IMR-90 (cell line): ENCODE measurements around the gene STAT5B. TPM values are rescaled to one million over a fixed set of nuclear protein-coding genes. Genes with fewer than 3 reads are reported as not detected.

ENCODE experiments used
- ATAC-seq: fragments of 200-7000 bp; cut with Tn5 transposase; 2 replicates; pipeline ENCODE4 v1.9.1; 2020; ENCODE audit warnings: low read depth, mild to moderate bottlenecking, moderate library complexity
- BruUV-seq: library from RNA; stranded (reverse); fragments of 400-500 nt; replicated peaks from 2 replicates; lab custom pipeline; 2021; lab: Mats Ljungman, UMichigan
- CTCF ChIA-PET: fragments of 300-600 bp; formaldehyde crosslinking; extraction: SDS; loops from one replicate; lab custom pipeline; 2021; ENCODE audit warnings: antibody characterized with exemption; lab: Yijun Ruan, JAX
- POLR2A ChIA-PET: fragments of 300-600 bp; sonication (Branson Sonifier 250); formaldehyde crosslinking; loops from one replicate; lab custom pipeline; 2022; ENCODE audit warnings: antibody characterized with exemption; ENCODE audit not compliant: unreplicated experiment; lab: Charles Lee
- DNase-seq: peaks from one replicate; pipeline ENCODE4 v3.0.0; 2013
- H2AFZ ChIP-seq: replicated peaks from 2 replicates; pipeline ENCODE3; 2013; ENCODE audit warnings: low read length, mild to moderate bottlenecking; ENCODE audit not compliant: poor library complexity
- H2AK5ac ChIP-seq: 2 replicates; pipeline ENCODE4 v1.6.1; 2013; ENCODE audit warnings: low read depth, low read length, inconsistent platforms
- H2AK9ac ChIP-seq: replicated peaks from 2 replicates; pipeline ENCODE3; 2013; ENCODE audit warnings: mild to moderate bottlenecking, low read depth, low read length, moderate library complexity; ENCODE audit not compliant: poor library complexity
- H2BK120ac ChIP-seq: 2 replicates; pipeline ENCODE4 v1.6.1; 2013; ENCODE audit warnings: low read depth, low read length, inconsistent platforms
- H2BK15ac ChIP-seq: 3 replicates; pipeline ENCODE4 v1.6.1; 2013; ENCODE audit warnings: low read depth, low read length, inconsistent platforms
- H2BK20ac ChIP-seq: 2 replicates; pipeline ENCODE4 v1.6.1; 2013; ENCODE audit warnings: low read depth, mild to moderate bottlenecking, inconsistent platforms, low read length, moderate library complexity
- H2BK5ac ChIP-seq: 2 replicates; pipeline ENCODE4 v1.6.1; 2013; ENCODE audit warnings: mild to moderate bottlenecking, low read depth, low read length, inconsistent platforms; ENCODE audit not compliant: poor library complexity, severe bottlenecking
- H3K14ac ChIP-seq: replicated peaks from 2 replicates; pipeline ENCODE4 v1.6.1; 2013; ENCODE audit warnings: low read depth, low read length, inconsistent platforms
- H3K18ac ChIP-seq: 2 replicates; pipeline ENCODE4 v1.6.1; 2013; ENCODE audit warnings: low read depth, low read length, control low read depth
- H3K23ac ChIP-seq: 2 replicates; pipeline ENCODE4 v1.6.1; 2013; ENCODE audit warnings: low read depth, low read length, inconsistent platforms
- H3K27ac ChIP-seq: 2 replicates; pipeline ENCODE4 v1.5.1; 2013; ENCODE audit warnings: mild to moderate bottlenecking, control low read depth, low read length; ENCODE audit not compliant: insufficient read depth
- H3K27me3 ChIP-seq: 2 replicates; pipeline ENCODE4 v1.6.1; 2013; ENCODE audit warnings: low read length; ENCODE audit not compliant: control insufficient read depth, insufficient read depth
- H3K36me3 ChIP-seq: 2 replicates; pipeline ENCODE4 v1.6.1; 2013; ENCODE audit warnings: low read length, mixed read lengths; ENCODE audit not compliant: control insufficient read depth, insufficient read depth
- H3K4ac ChIP-seq: 2 replicates; pipeline ENCODE4 v1.6.1; 2013; ENCODE audit warnings: low read depth, low read length, inconsistent platforms
- H3K4me1 ChIP-seq: 2 replicates; pipeline ENCODE4 v1.6.1; 2013; ENCODE audit warnings: low read length, mixed read lengths; ENCODE audit not compliant: control insufficient read depth, insufficient read depth
- H3K4me2 ChIP-seq: 2 replicates; pipeline ENCODE4 v1.6.1; 2013; ENCODE audit warnings: low read depth, mild to moderate bottlenecking, control low read depth, low read length, moderate library complexity
- H3K4me3 ChIP-seq: 2 replicates; pipeline ENCODE4 v1.5.1; 2013; ENCODE audit warnings: low read depth, mild to moderate bottlenecking, control low read depth, low read length, moderate library complexity; ENCODE audit not compliant: insufficient read depth
- H3K56ac ChIP-seq: 2 replicates; pipeline ENCODE4 v1.6.1; 2013; ENCODE audit warnings: low read length, inconsistent platforms; ENCODE audit not compliant: insufficient read depth; ENCODE audit errors: extremely low read depth
- H3K79me1 ChIP-seq, 2 experiments: 2 replicates each; pipeline ENCODE4 v1.6.1; 2013; ENCODE audit warnings: low read length in 2 of 2, inconsistent platforms in 1 of 2, low read depth in 1 of 2
- H3K9ac ChIP-seq: 2 replicates; pipeline ENCODE4 v1.6.1; 2013; ENCODE audit warnings: low read depth, low read length, control low read depth
- H3K9me1 ChIP-seq: 2 replicates; pipeline ENCODE4 v1.6.1; 2013; ENCODE audit warnings: low read length, inconsistent platforms; ENCODE audit not compliant: insufficient read depth
- H3K9me3 ChIP-seq: 2 replicates; pipeline ENCODE4 v1.6.1; 2013; ENCODE audit warnings: low read length; ENCODE audit not compliant: control insufficient read depth, insufficient read depth
- H4K20me1 ChIP-seq: 2 replicates; pipeline ENCODE4 v1.6.1; 2013; ENCODE audit warnings: low read length, inconsistent platforms; ENCODE audit not compliant: insufficient read depth
- H4K5ac ChIP-seq: 2 replicates; pipeline ENCODE4 v1.6.1; 2013; ENCODE audit warnings: mild to moderate bottlenecking, low read depth, low read length, control low read depth
- H4K8ac ChIP-seq, 2 experiments: 2 replicates each; pipeline ENCODE4 v1.6.1; 2013; ENCODE audit warnings: low read depth in 2 of 2, low read length in 2 of 2, control low read depth in 1 of 2, inconsistent platforms in 1 of 2
- H4K91ac ChIP-seq: 2 replicates; pipeline ENCODE4 v1.6.1; 2013; ENCODE audit warnings: low read depth, low read length, inconsistent platforms; ENCODE audit not compliant: insufficient read depth
- CTCF ChIP-seq: conservative IDR thresholded peaks from 2 replicates; pipeline ENCODE4 v1.5.1; 2012; ENCODE audit warnings: mild to moderate bottlenecking, low read depth, low read length, improper control_type of control experiment
- RAD21 ChIP-seq: IDR thresholded peaks from 2 replicates; pipeline ENCODE4 v1.6.1; 2012; ENCODE audit warnings: low read length, improper control_type of control experiment
- RFX5 ChIP-seq: IDR thresholded peaks from 2 replicates; pipeline ENCODE4 v1.8.0; 2012; ENCODE audit warnings: low read depth, mild to moderate bottlenecking, low read length, moderate library complexity
- WGBS, 2 experiments: methylation state at CpG; one replicate each; pipeline versions ENCODE4 v1.1.5 to v1.1.7; 2013; ENCODE audit warnings: missing lambda C conversion rate in 2 of 2; ENCODE audit not compliant: insufficient read length in 1 of 2; ENCODE audit errors: extremely low coverage in 2 of 2; 5-methylcytosine and 5-hydroxymethylcytosine counted together
- dilution Hi-C: fragments of 300-500 bp; cut with HindIII; formaldehyde crosslinking; loops from one replicate; pipeline ENCODE4 v1.14.3; 2018; ENCODE audit warnings: low sequenced_read_pairs; ENCODE audit not compliant: unreplicated experiment
- in situ Hi-C: fragments of 300-500 bp; cut with MboI; formaldehyde crosslinking; loops from 3 replicates; pipeline ENCODE4 v1.14.3; 2019; ENCODE audit warnings: low sequenced_read_pairs, inconsistent platforms, mixed read lengths
- intact Hi-C: fragments of 100-400 bp; cut with micrococcal nuclease; formaldehyde crosslinking; loops from 2 replicates; pipeline ENCODE4 v1.10.0; 2022
- polyA plus RNA-seq, 3 experiments: library from polyadenylated mRNA; depleted of rRNA; stranded (reverse); fragments of >200 nt; gene quantifications; 2 replicates each; pipeline ENCODE4 v1.2.3, GENCODE V29; 2012; ENCODE audit warnings: low replicate concordance in 1 of 3
- total RNA-seq: library from RNA; depleted of rRNA; stranded (reverse); fragments of >200 nt; gene quantifications from 2 replicates; pipeline ENCODE4 v1.2.3, GENCODE V29; 2012

Gene STAT5B
- total and polyA plus RNA-seq, 2 of the 4 experiments (the other 2 are of a cell fraction) = 24.4 to 29.6 TPM

GRCh38 chr17:42270170-42270535 is 6.0 kb downstream of the STAT5B start:
- Histone ChIP-seq H3K9me3 (no peaks in the 10 kb centered on the region), H3K4ac (no peak overlapping the region; the same call in 1 of the 2 replicates), H2BK120ac (no peak overlapping the region), H2AK9ac (no peak overlapping the region), H4K20me1 (peaks cover 49% of the 10 kb centered on the region), H4K5ac (no peak overlapping the region), H3K56ac (no peak overlapping the region), H2BK5ac (peak overlapping the region; percentile 78), H3K23ac (no peak overlapping the region), H3K4me2 (peak overlapping the region; percentile 68; the same call in 1 of the 2 replicates), H3K4me3 (no peak overlapping the region), H2BK20ac (no peak overlapping the region), H2AK5ac (0 out of 2 replicates have a peak overlapping the region, but pooled peaks have one; percentile 59), H4K8ac (no peak overlapping the region), H3K9ac (no peak overlapping the region), H3K9me1 (peaks cover 18% of the 10 kb centered on the region), H3K36me3 (no peaks in the 10 kb centered on the region), H4K91ac (no peak overlapping the region), H2AFZ (no peak overlapping the region), H3K27me3 (no peaks in the 10 kb centered on the region), H3K27ac (no peak overlapping the region), H3K4me1 (peaks cover 13% of the 10 kb centered on the region), H2BK15ac (no peak overlapping the region), H3K14ac (no peak overlapping the region), H3K79me1 (peaks cover 17 to 72% of the 10 kb centered on the region in 2 experiments; a peak in 3 of 4 replicates), H3K18ac (peak overlapping the region; percentile 62; the same call in 1 of the 2 replicates)
- intact Hi-C loops (no loop called here), in situ Hi-C loops (no loop called here), dilution Hi-C loops (no loop called here)
- TF ChIP-seq RAD21 (no peak), RFX5 (no peak), CTCF (no peak)
- ChIA-PET CTCF (interaction anchor here (0.6 to 0.7 kb wide), 3 partner anchors 21 to 183 kb away, joined by 3 to 7 read pairs (median 5); no protein-coding TSS in a partner anchor), POLR2A (no interaction called here)
- BruUV-seq = no TSS peak
- no peak for DNase-seq
- WGBS, 2 experiments = no CpG with 5 or more reads among the region's 4 CpGs
- no peak; the same call in 1 of the 2 replicates for ATAC-seq
